Measurements from ENCODE around the gene XYLT2.

The XYLT2 gene

GRCh38 chr17:50359998-50360461, 14.1 kb downstream of the XYLT2 start:
- Mint-ChIP-seq H3K36me3 (no peaks in the 10 kb centered on the region), H3K27me3 (no peaks in the 10 kb centered on the region), H3K4me1 (peaks cover 3% of the 10 kb centered on the region), H3K4me3 (no peak overlapping the region), H3K9me3 (no peaks in the 10 kb centered on the region), H3K27ac (no peak overlapping the region)
- no peak for DNase-seq (ENCODE audit: low spot score in 2 of 2)
- no peak for ATAC-seq (ENCODE audit: low read depth)

- Mint-ChIP-seq H3K4me3 (no peak overlapping the region), H3K27me3 (no peaks in the 10 kb centered on the region), H3K27ac (no peak overlapping the region), H3K36me3 (peaks cover 4% of the 10 kb centered on the region), H3K4me1 (peaks cover 3% of the 10 kb centered on the region), H3K9me3 (no peaks in the 10 kb centered on the region)
- DNase-seq (ENCODE audit: low spot score in 2 of 2) (no peak), ATAC-seq (ENCODE audit: low read depth) (no peak)
Measured at GRCh38 chr17:50360486-50361115, 14.7 kb downstream of the XYLT2 start.

- peaks cover 3% of the 10 kb centered on the region for H3K4me1 Mint-ChIP-seq
- H3K27me3 Mint-ChIP-seq, result no peaks in the 10 kb centered on the region
- peaks cover 6% of the 10 kb centered on the region for H3K36me3 Mint-ChIP-seq
- ATAC-seq (ENCODE audit: low read depth) (peak; percentile 95), DNase-seq (ENCODE audit: low spot score in 2 of 2) (peak; percentile 40 to 47)
- H3K9me3 Mint-ChIP-seq, result no peaks in the 10 kb centered on the region
- H3K27ac Mint-ChIP-seq, result no peak overlapping the region
- no peak overlapping the region for H3K4me3 Mint-ChIP-seq
Measured at GRCh38 chr17:50361561-50362480, 15.9 kb downstream of the XYLT2 start.

GRCh38 chr17:50362661-50363060, 16.7 kb downstream of the XYLT2 start:
- no peak for DNase-seq (ENCODE audit: low spot score in 2 of 2)
- no peaks in the 10 kb centered on the region for H3K27me3 Mint-ChIP-seq
- no peak overlapping the region for H3K27ac Mint-ChIP-seq
- ATAC-seq (ENCODE audit: low read depth), result no peak
- H3K4me3 Mint-ChIP-seq, result no peak overlapping the region
- peaks cover 8% of the 10 kb centered on the region for H3K36me3 Mint-ChIP-seq
- H3K4me1 Mint-ChIP-seq, result peaks cover 3% of the 10 kb centered on the region
- no peaks in the 10 kb centered on the region for H3K9me3 Mint-ChIP-seq

GRCh38 chr17:50363217-50364060, 17.5 kb downstream of the XYLT2 start:
- Mint-ChIP-seq H3K36me3 (peaks cover 16% of the 10 kb centered on the region), H3K27ac (no peak overlapping the region)

GRCh38 chr17:50364061-50364458, 18.1 kb downstream of the XYLT2 start:
- Mint-ChIP-seq H3K27me3 (no peaks in the 10 kb centered on the region), H3K27ac (no peak overlapping the region), H3K4me1 (peaks cover 3% of the 10 kb centered on the region), H3K4me3 (no peak overlapping the region), H3K9me3 (no peaks in the 10 kb centered on the region), H3K36me3 (peaks cover 16% of the 10 kb centered on the region)
- DNase-seq (ENCODE audit: low spot score in 2 of 2) (no peak), ATAC-seq (ENCODE audit: low read depth) (no peak)

More at GRCh38 chr17:50363217-50364060, 17.5 kb downstream of the XYLT2 start:
- H3K9me3 Mint-ChIP-seq, result no peaks in the 10 kb centered on the region
- no peak for ATAC-seq (ENCODE audit: low read depth)
- DNase-seq (ENCODE audit: low spot score in 2 of 2), result no peak
- no peaks in the 10 kb centered on the region for H3K27me3 Mint-ChIP-seq
- H3K4me1 Mint-ChIP-seq, result peaks cover 3% of the 10 kb centered on the region
- no peak overlapping the region for H3K4me3 Mint-ChIP-seq

GRCh38 chr17:50364715-50365114, 18.8 kb downstream of the XYLT2 start:
- DNase-seq (ENCODE audit: low spot score in 2 of 2) (no peak), ATAC-seq (ENCODE audit: low read depth) (no peak)
- Mint-ChIP-seq H3K27ac (no peak overlapping the region), H3K27me3 (no peaks in the 10 kb centered on the region), H3K4me3 (no peak overlapping the region), H3K36me3 (peaks cover 16% of the 10 kb centered on the region), H3K4me1 (peaks cover 3% of the 10 kb centered on the region), H3K9me3 (no peaks in the 10 kb centered on the region)

GRCh38 chr17:50365165-50365564, 19.2 kb downstream of the XYLT2 start:
- H3K9me3 Mint-ChIP-seq, result no peaks in the 10 kb centered on the region
- no peak overlapping the region for H3K27ac Mint-ChIP-seq
- H3K4me3 Mint-ChIP-seq, result no peak overlapping the region
- ATAC-seq (ENCODE audit: low read depth) (no peak), DNase-seq (ENCODE audit: low spot score in 2 of 2) (no peak)
- peaks cover 3% of the 10 kb centered on the region for H3K4me1 Mint-ChIP-seq
- H3K36me3 Mint-ChIP-seq, result peaks cover 16% of the 10 kb centered on the region
- H3K27me3 Mint-ChIP-seq, result no peaks in the 10 kb centered on the region

GRCh38 chr17:50365649-50366393, 19.9 kb downstream of the XYLT2 start:
- H3K4me1 Mint-ChIP-seq, result peaks cover 3% of the 10 kb centered on the region
- no peaks in the 10 kb centered on the region for H3K9me3 Mint-ChIP-seq
- H3K27me3 Mint-ChIP-seq, result no peaks in the 10 kb centered on the region
- H3K27ac Mint-ChIP-seq, result no peak overlapping the region
- no peak for ATAC-seq (ENCODE audit: low read depth)
- no peak overlapping the region for H3K4me3 Mint-ChIP-seq
- H3K36me3 Mint-ChIP-seq, result peaks cover 16% of the 10 kb centered on the region
- no peak for DNase-seq (ENCODE audit: low spot score in 2 of 2)

- no peak overlapping the region for H3K27ac Mint-ChIP-seq
- H3K9me3 Mint-ChIP-seq, result no peaks in the 10 kb centered on the region
Measured at GRCh38 chr17:50367401-50367800, 21.5 kb downstream of the XYLT2 start.

GRCh38 chr17:50370052-50370451, 24.1 kb downstream of the XYLT2 start:
- Mint-ChIP-seq H3K27ac (no peak overlapping the region), H3K4me1 (peaks cover 15% of the 10 kb centered on the region), H3K9me3 (no peaks in the 10 kb centered on the region), H3K27me3 (no peaks in the 10 kb centered on the region), H3K36me3 (peaks cover 21% of the 10 kb centered on the region), H3K4me3 (no peak overlapping the region)
- DNase-seq (ENCODE audit: low spot score in 2 of 2) (no peak), ATAC-seq (ENCODE audit: low read depth) (no peak)

More at GRCh38 chr17:50367401-50367800, 21.5 kb downstream of the XYLT2 start:
- no peak for ATAC-seq (ENCODE audit: low read depth)
- H3K4me3 Mint-ChIP-seq, result no peak overlapping the region
- H3K27me3 Mint-ChIP-seq, result no peaks in the 10 kb centered on the region
- DNase-seq (ENCODE audit: low spot score in 2 of 2), result no peak
- peaks cover 21% of the 10 kb centered on the region for H3K36me3 Mint-ChIP-seq
- peaks cover 9% of the 10 kb centered on the region for H3K4me1 Mint-ChIP-seq

- Mint-ChIP-seq H3K4me1 (peaks cover 15% of the 10 kb centered on the region), H3K36me3 (peaks cover 15% of the 10 kb centered on the region), H3K9me3 (no peaks in the 10 kb centered on the region), H3K27ac (peak overlapping the region; percentile 14), H3K4me3 (peak overlapping the region; percentile 99), H3K27me3 (no peaks in the 10 kb centered on the region)
- DNase-seq (ENCODE audit: low spot score in 2 of 2), result no peak
- no peak for ATAC-seq (ENCODE audit: low read depth)
Measured at GRCh38 chr17:50371526-50371925, 25.6 kb downstream of the XYLT2 start.

- Mint-ChIP-seq H3K27ac (peak overlapping the region; percentile 98), H3K9me3 (no peaks in the 10 kb centered on the region), H3K4me1 (peaks cover 15% of the 10 kb centered on the region), H3K27me3 (no peaks in the 10 kb centered on the region), H3K36me3 (peaks cover 15% of the 10 kb centered on the region), H3K4me3 (peak overlapping the region; percentile 99)
- ATAC-seq (ENCODE audit: low read depth) (no peak), DNase-seq (ENCODE audit: low spot score in 2 of 2) (no peak)
Measured at GRCh38 chr17:50372222-50372757, 26.4 kb downstream of the XYLT2 start.
